HG02759 (cell line): ENCODE results near the gene CETP.
"Not testable (repeated sequence)": the region's sequence is repeated elsewhere in the genome, so short reads cannot be mapped to it uniquely, and the experiment has no call there.

Experiments used
- ATAC-seq: cut with Tn5 transposase; IDR thresholded peaks from one replicate; pipeline ENCODE4 v1.9.1; 2021; ENCODE audit warnings: mild to moderate bottlenecking, moderate library complexity; ENCODE audit not compliant: unreplicated experiment

The CETP gene

DNA sequence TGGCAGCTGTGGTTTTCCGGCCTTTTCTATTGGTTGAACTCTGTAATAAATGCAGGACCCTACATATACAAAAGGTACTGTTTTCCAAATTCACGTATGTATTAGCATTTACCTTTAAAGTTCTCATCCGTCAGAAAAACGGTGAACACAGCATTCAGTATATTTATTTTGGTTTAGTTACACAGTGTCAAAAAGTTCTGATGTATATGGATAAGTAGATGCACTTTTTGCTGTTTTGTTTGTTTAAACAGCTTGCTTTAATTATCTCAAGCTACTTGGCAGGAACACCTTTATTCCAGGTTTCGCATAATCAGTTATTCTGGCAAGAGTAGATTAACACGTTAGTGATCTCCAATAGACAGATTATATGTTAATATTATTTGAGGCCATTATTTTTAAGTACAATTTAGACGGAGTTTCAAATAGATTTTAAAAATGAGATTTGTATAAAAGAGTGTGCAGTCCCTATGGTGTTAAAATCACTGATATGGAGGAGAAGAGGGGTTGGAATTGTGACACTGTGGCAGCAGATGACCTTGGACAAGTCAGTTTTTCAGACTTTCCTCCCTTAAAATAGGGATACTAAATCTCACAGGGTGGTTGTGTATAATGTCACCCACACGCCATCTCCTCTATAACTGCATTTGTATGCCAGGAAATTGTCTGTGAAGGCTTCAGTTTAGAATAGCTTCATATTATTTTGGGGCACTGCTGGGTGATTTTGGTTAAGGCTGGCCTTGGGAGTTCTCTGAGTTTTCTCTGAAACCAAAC lies 27.7 kb upstream of the CETP start:
- ATAC-seq: no peak

DNA sequence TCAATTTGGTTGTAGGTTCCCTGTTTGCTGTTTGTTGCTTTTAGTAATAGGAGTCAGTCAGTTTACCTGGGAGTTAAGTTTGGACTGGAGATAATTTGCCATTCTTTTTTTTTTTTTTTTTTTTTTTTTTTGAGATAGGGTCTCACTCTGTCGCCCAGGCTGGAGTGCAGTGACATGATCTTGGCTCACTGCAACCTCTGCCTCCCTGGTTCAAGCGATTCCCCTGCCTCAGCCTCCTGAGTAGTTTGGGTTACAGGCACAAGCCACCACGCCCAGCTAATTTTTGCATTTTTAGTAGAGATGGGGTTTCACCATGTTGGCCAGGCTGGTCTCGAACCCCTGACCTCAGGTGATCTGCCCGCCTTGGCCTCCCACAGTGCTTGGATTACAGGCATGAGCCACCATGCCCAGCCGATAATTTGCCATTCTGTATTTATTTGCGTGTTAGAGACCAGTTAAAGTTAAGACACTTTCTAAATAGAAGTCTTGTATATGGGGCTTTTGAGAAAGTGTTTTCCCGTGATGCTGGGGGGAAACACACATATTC lies 27.1 kb upstream of the CETP start:
- ATAC-seq: not testable (repeated sequence)

DNA sequence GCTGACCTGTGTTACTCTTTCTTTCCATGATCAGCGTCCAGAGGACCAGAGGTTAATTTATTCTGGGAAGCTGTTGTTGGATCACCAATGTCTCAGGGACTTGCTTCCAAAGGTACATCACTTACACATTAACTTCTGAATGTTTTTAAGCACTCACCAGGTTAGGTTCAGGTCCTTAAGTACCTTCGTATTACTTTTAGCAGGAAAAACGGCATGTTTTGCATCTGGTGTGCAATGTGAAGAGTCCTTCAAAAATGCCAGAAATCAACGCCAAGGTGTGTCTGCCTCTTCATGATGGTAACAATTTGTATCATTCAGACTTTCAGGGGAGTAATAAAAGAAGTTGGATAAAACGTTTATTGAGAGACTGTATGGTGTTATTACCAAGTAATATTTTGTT lies 26.5 kb upstream of the CETP start:
- ATAC-seq: no peak

DNA sequence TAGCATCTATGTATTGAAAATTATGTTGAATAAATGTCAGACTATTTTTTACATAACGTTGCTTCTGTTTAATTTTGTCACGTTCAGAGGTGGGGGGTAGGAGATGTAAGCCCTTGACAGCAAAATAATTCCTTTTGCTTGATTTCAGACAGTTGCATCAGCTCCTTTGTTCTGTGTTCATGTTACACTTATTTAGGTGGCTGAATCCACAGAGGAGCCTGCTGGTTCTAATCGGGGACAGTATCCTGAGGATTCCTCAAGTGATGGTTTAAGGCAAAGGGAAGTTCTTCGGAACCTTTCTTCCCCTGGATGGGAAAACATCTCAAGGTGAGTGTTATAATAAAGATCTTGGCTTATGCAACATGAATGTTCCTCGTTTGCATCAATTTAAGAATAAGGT lies 25.3 kb upstream of the CETP start:
- no peak for ATAC-seq

DNA sequence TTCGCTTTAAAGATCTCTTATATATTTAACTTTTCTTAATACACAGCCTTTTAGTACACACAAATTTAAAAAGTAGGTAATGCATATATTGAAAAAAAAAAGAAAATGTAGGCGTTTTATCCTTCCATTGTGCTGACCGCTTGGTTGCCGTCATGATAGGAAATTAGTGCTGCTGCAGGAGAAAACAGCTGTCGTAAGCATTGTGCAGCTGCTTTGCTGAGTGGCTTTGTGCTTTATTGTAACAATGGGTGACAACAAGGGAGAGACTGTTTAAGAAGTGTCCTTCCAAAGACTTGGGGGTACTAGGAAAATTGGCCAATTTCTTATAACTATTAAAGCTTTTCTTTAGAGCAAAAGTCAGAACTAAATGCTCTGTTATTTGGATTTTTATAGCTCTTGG lies 24.8 kb upstream of the CETP start:
- ATAC-seq: no peak

DNA sequence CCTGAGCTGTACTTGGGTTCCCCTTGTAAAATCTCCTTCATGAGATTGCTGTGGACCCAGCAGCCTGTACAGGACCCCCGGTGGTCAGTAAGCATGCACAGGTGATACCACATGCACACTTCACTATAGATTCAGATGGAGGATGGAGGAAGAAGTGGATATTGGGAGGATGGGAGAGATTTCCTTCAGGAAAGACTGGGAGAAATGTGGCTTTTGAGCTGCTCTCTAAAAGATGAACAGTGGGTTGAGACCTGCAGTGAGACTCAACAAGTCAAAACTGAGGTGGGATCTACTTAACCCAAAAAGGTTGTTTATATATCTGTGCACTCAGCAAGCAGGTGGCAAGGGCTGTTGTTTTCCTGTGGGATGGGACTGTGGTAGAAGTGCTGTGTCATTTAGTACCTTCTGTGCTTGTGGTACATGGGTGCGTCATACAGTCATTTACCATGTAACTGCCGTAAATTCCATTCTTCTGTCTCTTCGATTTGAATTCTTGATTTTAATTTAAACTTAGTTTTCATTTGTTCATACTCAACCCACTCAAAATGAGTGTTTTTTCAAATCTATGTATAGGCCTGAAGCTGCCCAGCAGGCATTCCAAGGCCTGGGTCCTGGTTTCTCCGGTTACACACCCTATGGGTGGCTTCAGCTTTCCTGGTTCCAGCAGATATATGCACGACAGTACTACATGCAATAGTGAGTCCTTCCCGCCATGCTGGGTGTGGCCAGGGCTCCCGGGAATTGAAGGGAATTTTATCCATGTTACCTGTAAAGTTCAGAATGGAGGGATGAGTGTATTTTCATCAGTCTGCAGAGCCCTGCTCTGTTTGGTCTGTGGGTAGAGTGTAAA lies 22.9 kb upstream of the CETP start:
- ATAC-seq: no peak

DNA sequence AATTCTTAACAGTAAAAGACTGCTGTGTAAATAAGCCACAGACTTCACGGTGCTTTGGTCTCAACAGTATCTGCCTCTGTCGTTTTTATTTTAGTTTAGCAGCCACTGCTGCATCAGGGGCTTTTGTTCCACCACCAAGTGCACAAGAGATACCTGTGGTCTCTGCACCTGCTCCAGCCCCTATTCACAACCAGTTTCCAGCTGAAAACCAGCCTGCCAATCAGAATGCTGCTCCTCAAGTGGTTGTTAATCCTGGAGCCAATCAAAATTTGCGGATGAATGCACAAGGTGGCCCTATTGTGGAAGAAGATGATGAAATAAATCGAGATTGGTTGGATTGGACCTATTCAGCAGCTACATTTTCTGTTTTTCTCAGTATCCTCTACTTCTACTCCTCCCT lies 21.9 kb upstream of the CETP start:
- no peak for ATAC-seq

DNA sequence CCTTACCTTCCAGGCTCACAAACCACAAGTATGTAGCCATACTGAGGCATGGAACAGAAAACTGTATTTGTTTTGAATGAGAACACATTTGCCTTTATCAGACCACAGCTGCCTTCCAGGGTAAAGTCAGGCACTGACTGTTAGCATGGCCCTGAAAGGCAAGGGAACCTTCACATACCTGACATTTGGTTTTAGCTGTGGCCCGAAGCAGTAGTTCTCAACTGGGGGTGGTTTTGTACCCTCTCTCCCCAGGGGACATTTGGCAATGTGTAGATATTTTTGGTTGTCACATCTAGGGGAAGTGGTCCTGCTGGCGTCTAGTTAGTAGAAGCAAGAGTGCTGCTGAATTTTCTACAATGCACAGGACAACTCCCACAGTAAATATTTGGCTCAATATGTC lies 20.7 kb upstream of the CETP start:
- ATAC-seq: no peak

DNA sequence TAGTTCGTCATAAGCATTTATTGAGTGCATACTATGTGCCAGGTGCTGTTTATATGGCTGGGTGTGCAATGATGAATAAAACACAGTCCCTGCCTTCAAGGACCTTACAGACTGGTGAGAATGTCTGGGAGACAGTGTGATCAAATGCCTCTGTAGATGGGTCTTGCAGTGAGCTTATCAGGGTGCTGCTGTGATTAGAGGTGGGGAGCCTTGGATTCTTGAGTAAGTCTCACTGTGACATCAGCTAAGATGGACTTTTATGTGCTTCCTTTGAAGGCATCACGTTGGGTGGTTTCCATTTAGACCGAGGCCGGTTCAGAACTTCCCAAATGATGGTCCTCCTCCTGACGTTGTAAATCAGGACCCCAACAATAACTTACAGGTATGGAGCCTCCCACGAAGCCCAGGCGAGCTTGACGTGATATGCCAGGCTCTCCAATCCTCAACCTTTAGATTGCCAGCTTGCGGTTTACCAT lies 19.9 kb upstream of the CETP start:
- ATAC-seq: no peak

DNA sequence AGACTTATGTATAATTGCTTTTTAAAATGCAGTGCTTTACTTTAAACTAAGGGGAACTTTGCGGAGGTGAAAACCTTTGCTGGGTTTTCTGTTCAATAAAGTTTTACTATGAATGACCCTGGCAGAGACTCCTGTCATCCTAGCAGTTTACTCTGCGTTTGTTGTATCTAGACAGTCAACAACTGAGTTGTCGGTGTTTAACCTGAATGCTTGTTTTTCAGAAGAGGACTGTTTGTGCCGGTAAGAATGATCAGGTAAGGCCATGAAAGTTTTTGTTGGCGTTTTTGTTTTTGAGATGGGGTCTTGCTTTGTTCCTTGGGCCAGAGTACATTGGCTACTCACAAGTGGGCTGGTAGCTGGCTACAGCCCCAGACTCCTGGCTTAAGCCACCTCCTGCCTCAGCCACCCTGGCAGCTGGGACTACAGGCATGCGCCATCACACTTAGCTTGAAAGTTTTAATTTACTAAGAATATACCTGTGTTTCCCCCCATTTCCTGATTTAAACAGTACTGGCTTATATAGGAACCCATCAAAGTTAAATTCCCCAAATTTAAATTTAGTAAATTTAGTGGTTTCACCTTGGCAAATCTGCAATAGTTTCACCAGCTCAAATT lies 17.9 kb upstream of the CETP start:
- ATAC-seq: no peak

DNA sequence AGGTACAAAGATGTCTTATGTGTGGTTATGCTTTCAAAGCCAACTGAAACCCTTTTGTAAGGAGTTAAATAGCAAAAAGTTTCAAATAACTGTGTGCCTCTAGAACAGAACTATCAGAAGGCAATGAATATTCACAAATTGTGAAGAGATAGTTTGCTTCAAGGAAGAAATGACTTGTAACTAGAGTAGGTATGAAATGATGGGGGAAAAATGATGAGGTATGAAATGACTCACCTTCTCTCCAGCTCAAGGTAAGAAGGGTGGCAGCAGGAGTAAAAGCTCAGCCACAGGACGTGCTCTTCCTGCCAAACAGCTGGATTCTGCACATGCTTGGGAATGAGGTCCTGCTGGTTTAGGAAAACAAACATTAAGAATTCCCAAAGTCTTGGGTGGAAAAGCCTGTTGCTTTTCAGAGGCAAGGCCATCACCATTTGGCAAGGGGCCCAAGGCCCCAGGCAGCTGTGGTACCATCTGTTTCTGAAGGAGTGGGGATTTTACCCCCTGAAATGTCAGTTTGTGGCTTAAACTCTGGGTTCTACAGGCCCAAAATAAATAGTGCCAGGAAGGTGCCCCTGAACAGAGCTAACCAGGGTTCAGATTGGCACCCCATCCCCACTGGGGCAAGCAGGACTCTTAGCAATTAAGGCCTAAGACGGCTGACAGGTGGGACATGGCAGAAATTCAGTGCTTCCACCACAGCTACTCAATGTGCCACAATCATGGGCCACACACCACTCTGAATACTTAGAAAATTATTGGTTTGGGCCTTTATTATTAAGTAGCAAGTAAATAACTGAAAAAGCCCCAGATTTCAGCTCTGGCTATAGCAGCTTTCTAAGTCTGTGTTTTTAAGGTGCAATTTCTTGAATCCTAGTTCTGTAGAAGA lies 16.6 kb upstream of the CETP start:
- peak; percentile 49 for ATAC-seq

DNA sequence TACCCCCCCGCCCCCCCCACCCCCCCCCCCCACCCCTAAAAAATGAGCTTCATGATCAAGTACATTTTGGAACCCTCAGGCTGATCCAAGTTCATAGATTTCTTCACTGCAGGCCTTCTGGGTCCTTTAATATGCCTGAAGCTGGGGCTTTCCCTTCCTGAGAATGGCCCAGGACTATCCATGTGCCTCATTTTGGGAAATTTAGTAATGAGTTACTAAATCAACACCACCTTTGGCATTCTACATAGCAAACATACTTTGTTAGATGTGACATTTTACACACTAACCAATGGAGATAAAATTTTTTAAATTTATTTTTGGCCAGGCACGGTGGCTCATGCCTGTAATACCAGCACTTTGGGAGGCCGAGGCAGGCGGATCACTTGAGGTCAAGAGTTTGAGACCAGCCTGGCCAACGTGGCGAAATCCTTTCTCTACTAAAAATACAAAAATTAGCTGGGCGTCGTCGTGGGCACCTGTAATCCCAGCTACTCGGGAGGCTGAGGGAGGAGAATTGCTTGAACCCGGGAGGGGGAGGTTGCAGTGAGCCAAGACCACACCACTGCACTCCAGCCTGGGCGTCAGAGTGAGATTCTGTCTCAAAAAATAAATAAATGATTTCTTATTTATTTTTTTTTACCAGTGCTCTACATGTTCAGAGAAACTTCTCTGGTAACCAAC lies 15.8 kb upstream of the CETP start:
- no peak for ATAC-seq

DNA sequence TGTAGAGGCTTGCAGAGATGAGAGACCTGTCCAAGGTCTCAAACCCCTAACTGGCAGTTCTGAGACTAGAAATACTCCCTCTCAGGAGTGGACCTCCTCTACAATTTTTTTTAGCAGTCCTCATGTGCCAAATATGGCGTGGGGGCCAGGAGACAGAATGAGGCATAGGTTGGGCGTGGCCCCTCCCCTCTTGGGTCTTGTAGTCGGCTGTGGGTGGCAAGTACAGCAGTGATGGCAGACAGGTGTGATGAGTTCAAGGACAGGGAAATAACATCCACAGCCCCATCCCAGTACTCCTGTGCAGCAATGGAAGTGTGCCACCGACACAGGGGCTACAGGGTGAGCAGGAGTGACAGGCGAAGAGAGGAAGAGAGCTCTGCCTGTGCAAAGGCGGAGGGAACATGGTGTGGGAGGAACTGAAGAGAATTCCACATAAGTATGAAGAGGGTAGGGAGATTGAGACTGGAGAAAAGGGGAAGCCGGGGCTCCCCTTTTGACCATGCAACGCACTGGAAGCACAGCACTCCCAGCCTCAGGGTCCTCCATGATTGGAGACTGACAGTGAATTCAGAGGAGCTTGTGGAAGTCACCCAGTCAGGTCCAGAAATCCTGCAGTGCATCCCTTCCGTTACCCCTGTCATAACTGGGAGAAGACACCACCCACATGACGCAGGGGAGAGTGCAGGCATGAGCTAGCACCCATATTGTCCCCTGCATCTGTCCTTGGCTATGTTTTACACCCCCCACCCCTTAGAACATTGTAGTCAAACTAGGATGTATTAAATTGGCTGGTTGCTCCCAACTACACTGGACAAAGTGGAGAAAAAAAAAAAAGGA lies 14.8 kb upstream of the CETP start:
- no peak for ATAC-seq

DNA sequence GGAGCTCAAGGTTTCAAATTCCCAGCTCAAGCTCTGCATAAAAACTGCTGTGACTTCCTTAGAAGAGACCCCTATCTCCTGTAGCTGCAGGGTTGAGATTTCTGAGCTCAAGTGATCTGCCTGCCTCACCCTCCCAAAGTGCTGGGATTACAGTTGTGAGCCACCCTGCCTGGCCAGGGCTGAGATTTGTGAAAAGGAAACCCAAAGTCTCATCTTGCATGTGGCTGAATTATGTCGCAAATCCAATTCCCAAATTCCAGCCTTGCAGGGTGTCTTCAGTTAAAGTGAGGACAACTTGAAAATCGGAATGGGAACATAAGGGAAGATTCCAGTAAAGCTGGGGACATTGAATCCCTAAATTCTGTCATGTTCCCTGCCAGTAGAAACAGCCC lies 14.2 kb upstream of the CETP start:
- ATAC-seq: no peak

DNA sequence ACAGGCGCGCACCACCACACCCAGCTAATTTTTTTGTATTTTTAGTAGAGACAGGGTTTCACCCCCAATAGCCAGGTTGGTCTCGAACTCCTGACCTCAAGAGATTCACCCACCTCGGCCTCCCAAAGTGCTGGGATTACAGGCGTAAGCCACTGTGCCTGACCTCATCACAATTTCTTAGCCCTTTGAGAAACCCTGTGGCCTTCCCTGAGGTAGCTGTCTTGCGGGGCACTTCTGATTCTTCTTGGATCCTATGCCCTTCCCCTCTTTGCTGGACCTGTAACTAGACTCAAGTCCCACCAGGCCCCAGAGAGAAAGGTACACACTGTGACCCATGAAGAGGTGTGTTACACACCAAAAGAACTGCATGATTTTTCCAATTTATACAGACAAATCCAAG lies 13.5 kb upstream of the CETP start:
- ATAC-seq: no peak

DNA sequence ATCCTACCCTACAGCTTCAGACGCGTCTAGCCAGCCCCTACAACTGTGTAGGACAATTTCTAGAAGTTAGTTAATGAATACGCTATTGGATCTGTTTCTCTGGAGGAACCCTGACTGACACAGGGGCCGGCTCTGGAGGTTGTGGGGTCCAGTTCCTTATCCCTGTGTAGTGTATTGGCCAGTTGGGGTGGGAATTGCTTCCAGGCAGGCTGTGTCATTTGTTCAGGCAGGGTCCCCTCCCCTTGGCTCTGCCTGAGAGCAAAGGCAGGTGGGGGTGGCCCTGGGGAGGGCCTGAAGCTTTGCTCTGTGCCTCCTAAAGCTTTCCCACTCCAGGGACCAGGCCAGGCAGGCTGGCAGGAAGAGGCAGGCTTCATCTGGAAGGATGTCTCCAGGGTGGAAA lies 11.7 kb upstream of the CETP start:
- no peak for ATAC-seq

DNA sequence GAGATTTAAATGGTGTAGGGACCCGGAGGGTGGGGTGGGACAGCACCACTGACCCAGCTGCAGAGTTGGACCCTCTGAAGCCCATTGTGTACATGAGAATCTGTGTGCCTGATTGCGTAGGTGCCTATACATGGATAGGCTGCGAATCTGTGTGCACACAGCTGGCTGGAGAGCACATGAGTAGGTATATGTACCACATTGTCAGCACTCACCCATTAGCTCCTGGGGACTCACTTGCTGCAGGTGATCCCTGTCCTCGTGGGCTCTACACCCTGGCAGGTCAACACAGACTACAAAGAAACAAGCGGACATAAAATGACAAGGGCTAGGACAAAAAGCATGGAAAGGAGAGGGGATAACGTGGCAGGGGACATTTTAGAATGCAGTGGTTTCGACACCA lies 11.3 kb upstream of the CETP start:
- ATAC-seq: no peak

DNA sequence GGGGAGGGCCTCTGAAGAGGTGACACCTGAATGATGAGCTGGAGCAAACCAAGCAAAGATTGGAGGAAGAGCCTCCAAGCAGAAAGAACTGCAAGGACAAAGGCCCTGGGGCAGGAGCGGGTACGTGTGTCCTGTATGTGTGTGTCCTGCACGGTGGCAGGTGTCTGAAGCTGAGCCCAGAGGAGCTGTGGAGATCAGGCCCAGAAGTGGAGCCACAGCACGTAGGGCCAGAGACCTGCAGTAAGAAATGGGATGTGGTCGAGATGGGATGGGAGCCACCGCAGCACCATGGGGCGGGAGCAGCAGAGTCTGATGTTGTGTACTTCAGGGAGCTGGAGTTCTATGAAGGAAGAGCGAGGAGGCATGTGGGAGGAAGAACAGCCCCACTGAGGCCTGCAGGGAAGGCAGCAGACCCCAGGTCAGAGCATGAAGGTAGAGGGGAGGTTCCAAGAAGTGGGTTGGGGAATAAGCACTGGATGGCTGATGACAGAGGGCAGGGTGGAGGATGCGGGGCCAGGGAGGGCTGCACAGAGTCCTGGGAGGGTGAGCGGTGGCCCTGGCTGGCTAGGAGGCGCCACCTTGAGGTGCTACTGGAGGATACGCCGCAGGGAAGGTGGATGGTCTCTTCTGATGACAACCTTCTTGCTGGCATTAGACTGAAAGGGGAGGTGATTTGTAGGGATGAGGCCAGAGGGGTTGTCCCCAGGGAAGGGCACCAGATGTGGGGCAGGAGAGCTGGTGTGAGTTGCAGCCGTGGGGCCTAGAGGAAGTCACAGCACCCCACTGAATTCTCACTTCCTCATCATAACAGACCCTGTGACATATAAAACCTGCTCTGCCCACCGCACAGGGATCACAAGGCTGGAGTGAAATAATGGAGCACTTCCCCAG lies 10.6 kb upstream of the CETP start:
- peak; percentile 71 for ATAC-seq
